Karpas-422 (cell line): Measurements from ENCODE around the gene FRRS1L. TPM values are rescaled to one million over a fixed set of nuclear protein-coding genes. Genes with fewer than 3 reads are reported as not detected.

ENCODE experiments used
- DNase-seq: peaks from one replicate; pipeline ENCODE4 v3.0.0-alpha.2; 2015
- H2AFZ ChIP-seq: fragments of 200-600 bp; sonication (generic); 2 replicates; pipeline ENCODE4 v1.6.1; 2014; ENCODE audit warnings: antibody characterized with exemption, low read length, mixed read lengths
- H3K27ac ChIP-seq: fragments of 200-600 bp; sonication (generic); 2 replicates; pipeline ENCODE4 v1.5.1; 2014; ENCODE audit warnings: mild to moderate bottlenecking, low read length, moderate library complexity
- H3K27me3 ChIP-seq: fragments of 200-600 bp; sonication (generic); 2 replicates; pipeline ENCODE4 v1.6.1; 2014; ENCODE audit warnings: low read length, mixed read lengths
- H3K36me3 ChIP-seq: fragments of 200-600 bp; sonication (generic); 2 replicates; pipeline ENCODE4 v1.6.1; 2014; ENCODE audit warnings: low read length, mixed read lengths; ENCODE audit not compliant: insufficient read depth
- H3K4me1 ChIP-seq: fragments of 200-600 bp; sonication (generic); 2 replicates; pipeline ENCODE4 v1.6.1; 2014; ENCODE audit warnings: mild to moderate bottlenecking, low read length, mixed read lengths
- H3K4me2 ChIP-seq: fragments of 200-600 bp; sonication (generic); 2 replicates; pipeline ENCODE4 v1.6.1; 2014; ENCODE audit warnings: low read length, low read depth, mild to moderate bottlenecking; ENCODE audit not compliant: poor library complexity, severe bottlenecking
- H3K4me3 ChIP-seq: fragments of 200-600 bp; sonication (generic); 2 replicates; pipeline ENCODE4 v1.5.1; 2014; ENCODE audit warnings: mild to moderate bottlenecking, antibody characterized with exemption, low read length, mixed read lengths
- H3K79me2 ChIP-seq: fragments of 200-600 bp; sonication (generic); 2 replicates; pipeline ENCODE4 v1.6.1; 2014; ENCODE audit warnings: mild to moderate bottlenecking, low read length, mixed read lengths
- H3K9ac ChIP-seq: fragments of 200-600 bp; sonication (generic); 2 replicates; pipeline ENCODE4 v1.6.0; 2014; ENCODE audit warnings: low read length
- H3K9me2 ChIP-seq: fragments of 200-600 bp; sonication (generic), shearing (Covaris generic); replicated peaks from 2 replicates; pipeline ENCODE4 v1.6.0; 2014; ENCODE audit warnings: mild to moderate bottlenecking, low read length, moderate library complexity; ENCODE audit not compliant: insufficient read depth
- H3K9me3 ChIP-seq: fragments of 300-700, 200-600 bp; sonication (generic); 2 replicates; pipeline ENCODE4 v1.6.1; 2014; ENCODE audit warnings: low read length, mixed read lengths
- H4K20me1 ChIP-seq: fragments of 200-600 bp; sonication (generic); 2 replicates; pipeline ENCODE4 v1.6.1; 2014; ENCODE audit warnings: mild to moderate bottlenecking, antibody characterized with exemption, low read length, low read depth; ENCODE audit not compliant: insufficient read depth
- total RNA-seq: library from RNA; depleted of rRNA; stranded (reverse); fragments of >200 nt; shearing (Covaris generic); gene quantifications from 2 replicates; pipeline ENCODE4 v1.2.3, GENCODE V29; 2014; ENCODE audit warnings: low replicate concordance

FRRS1L gene
- total RNA-seq, 1 experiment from 2014 or later = not detected

DNA sequence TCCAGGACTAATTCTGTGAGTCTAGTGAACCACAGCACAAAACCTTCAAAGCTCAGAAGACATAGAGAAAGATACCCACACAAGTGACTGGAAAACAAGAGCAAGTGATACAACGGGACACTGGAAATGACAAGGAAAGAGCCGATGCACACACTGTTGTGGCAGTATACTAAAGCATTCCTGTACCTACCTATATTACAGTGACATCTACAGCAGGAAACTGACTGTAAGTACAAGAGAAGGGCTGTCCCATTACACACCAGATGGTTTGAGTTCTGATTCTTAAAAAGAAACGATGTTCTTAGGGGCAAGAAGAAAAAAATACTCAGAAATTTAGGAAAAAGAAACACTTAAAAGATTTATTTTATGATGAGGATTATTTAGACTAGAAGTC lies 65.8 kb downstream of the FRRS1L start:
- no peaks in the 10 kb centered on the region for H3K9me3 ChIP-seq
- DNase-seq = no peak
- no peaks in the 10 kb centered on the region; the same call in none of the 2 replicates for H4K20me1 ChIP-seq
- peaks cover 44% of the 10 kb centered on the region for H3K36me3 ChIP-seq
- H3K9ac ChIP-seq = no peak overlapping the region
- peaks cover 26% of the 10 kb centered on the region for H3K4me1 ChIP-seq
- H3K79me2 ChIP-seq = peaks cover 98% of the 10 kb centered on the region
- no peak overlapping the region for H3K4me3 ChIP-seq
- no peaks in the 10 kb centered on the region for H3K9me2 ChIP-seq
- no peak overlapping the region for H3K4me2 ChIP-seq
- no peak overlapping the region for H2AFZ ChIP-seq
- H3K27me3 ChIP-seq = no peaks in the 10 kb centered on the region
- no peak overlapping the region for H3K27ac ChIP-seq

- no peak for DNase-seq
- peaks cover 99% of the 10 kb centered on the region for H3K79me2 ChIP-seq
- no peak overlapping the region for H3K4me3 ChIP-seq
- H3K36me3 ChIP-seq = peaks cover 41% of the 10 kb centered on the region
- H4K20me1 ChIP-seq = peaks cover 2% of the 10 kb centered on the region
- H3K27me3 ChIP-seq = no peaks in the 10 kb centered on the region
- no peak overlapping the region for H3K4me2 ChIP-seq
- no peak overlapping the region for H3K27ac ChIP-seq
- no peaks in the 10 kb centered on the region for H3K9me3 ChIP-seq
- peaks cover 26% of the 10 kb centered on the region for H3K4me1 ChIP-seq
- no peak overlapping the region for H2AFZ ChIP-seq
- H3K9ac ChIP-seq = no peak overlapping the region
- H3K9me2 ChIP-seq = no peaks in the 10 kb centered on the region
Observed at GRCh38 chr9:109100543-109101201, 66.4 kb downstream of the FRRS1L start.

GRCh38 chr9:109098960-109099308 lies 68.1 kb downstream of the FRRS1L start:
- H3K9ac ChIP-seq = no peak overlapping the region
- peaks cover 7% of the 10 kb centered on the region for H4K20me1 ChIP-seq
- H3K27ac ChIP-seq = no peak overlapping the region
- H3K4me3 ChIP-seq = no peak overlapping the region
- H3K9me2 ChIP-seq = no peaks in the 10 kb centered on the region
- DNase-seq = no peak
- peaks cover 26% of the 10 kb centered on the region for H3K4me1 ChIP-seq
- no peak overlapping the region for H2AFZ ChIP-seq
- H3K79me2 ChIP-seq = peaks cover 99% of the 10 kb centered on the region
- H3K36me3 ChIP-seq = peaks cover 28% of the 10 kb centered on the region; the same call in 1 of the 2 replicates
- H3K27me3 ChIP-seq = no peaks in the 10 kb centered on the region
- no peaks in the 10 kb centered on the region for H3K9me3 ChIP-seq
- no peak overlapping the region for H3K4me2 ChIP-seq

DNA sequence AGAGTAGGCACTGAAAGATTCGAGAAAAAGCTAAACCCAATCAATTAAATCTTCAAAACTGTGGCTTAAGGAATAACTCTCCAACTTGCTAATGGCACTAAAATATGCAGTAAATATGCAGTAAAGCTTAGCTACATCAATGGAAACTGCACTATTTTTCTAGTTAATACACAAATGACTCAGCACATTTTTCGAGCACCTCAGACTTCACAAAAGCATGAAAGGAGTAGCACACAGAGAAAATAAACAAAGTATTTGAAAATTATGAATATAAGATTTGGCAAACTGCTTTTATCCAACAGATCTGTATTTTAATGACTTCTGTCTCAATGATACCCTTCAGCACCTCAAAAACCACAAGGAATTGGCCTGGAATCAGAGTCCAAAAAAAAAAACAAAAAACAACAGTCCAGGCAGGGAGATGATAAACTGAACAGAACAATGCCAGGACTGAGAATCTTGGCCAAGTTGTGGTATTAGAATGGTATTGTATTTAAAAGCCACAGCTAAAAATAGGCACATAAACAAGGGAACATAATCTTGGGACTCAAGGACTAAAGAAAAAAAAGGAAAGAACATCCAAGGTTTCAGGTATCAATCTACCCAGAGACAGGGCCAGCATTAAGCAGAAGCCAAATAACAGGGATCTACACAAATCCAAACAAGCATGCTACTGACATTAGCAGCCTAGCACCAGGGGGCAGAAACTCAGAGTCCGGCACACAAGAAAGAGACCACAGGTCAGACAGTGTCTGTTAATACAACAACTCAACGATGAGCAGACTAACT lies 68.7 kb downstream of the FRRS1L start:
- peaks cover 20% of the 10 kb centered on the region for H3K4me1 ChIP-seq
- H3K27ac ChIP-seq = peak overlapping the region; percentile 50
- H3K4me2 ChIP-seq = no peak overlapping the region
- H3K9me3 ChIP-seq = no peaks in the 10 kb centered on the region
- no peak overlapping the region for H3K4me3 ChIP-seq
- H3K9me2 ChIP-seq = no peaks in the 10 kb centered on the region
- peaks cover 99% of the 10 kb centered on the region for H3K79me2 ChIP-seq
- H3K36me3 ChIP-seq = peaks cover 26% of the 10 kb centered on the region; the same call in 1 of the 2 replicates
- no peak overlapping the region for H2AFZ ChIP-seq
- no peak for DNase-seq
- H3K27me3 ChIP-seq = no peaks in the 10 kb centered on the region
- H3K9ac ChIP-seq = no peak overlapping the region
- peaks cover 7% of the 10 kb centered on the region for H4K20me1 ChIP-seq

DNA sequence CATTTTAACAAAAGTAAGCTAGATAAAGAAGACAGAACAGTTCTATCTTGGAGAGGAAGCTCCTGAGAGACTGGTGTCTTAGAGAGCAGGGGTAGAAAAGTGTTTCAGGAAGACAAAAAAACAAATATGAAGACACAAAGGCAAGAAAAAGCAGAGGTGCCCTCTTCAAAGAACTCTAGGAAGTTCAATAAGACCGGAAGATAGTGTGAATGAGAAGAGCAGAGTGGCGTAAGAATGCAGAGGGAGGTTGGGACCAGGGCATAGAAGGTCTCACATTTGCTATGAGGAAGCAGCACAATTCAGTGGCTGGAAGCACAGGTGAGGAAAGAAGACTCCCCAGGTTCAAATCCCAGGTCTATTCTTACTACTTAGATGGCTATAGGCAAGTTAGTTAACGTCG lies 69.9 kb downstream of the FRRS1L start:
- H3K27ac ChIP-seq = no peak overlapping the region
- H3K4me1 ChIP-seq = peaks cover 10% of the 10 kb centered on the region
- no peaks in the 10 kb centered on the region for H3K9me2 ChIP-seq
- no peak for DNase-seq
- peaks cover 99% of the 10 kb centered on the region for H3K79me2 ChIP-seq
- H2AFZ ChIP-seq = no peak overlapping the region
- H3K27me3 ChIP-seq = no peaks in the 10 kb centered on the region
- H3K9ac ChIP-seq = no peak overlapping the region
- H4K20me1 ChIP-seq = peaks cover 7% of the 10 kb centered on the region
- H3K36me3 ChIP-seq = peaks cover 28% of the 10 kb centered on the region; the same call in 1 of the 2 replicates
- no peaks in the 10 kb centered on the region for H3K9me3 ChIP-seq
- no peak overlapping the region for H3K4me2 ChIP-seq
- no peak overlapping the region for H3K4me3 ChIP-seq

- Histone ChIP-seq H3K4me1 (peaks cover 6% of the 10 kb centered on the region), H3K9me3 (no peaks in the 10 kb centered on the region), H3K9me2 (no peaks in the 10 kb centered on the region), H3K4me3 (no peak overlapping the region), H3K27me3 (no peaks in the 10 kb centered on the region), H3K36me3 (peaks cover 32% of the 10 kb centered on the region; the same call in 1 of the 2 replicates), H3K79me2 (peaks cover 96% of the 10 kb centered on the region), H2AFZ (no peak overlapping the region), H3K4me2 (no peak overlapping the region), H4K20me1 (peaks cover 7% of the 10 kb centered on the region), H3K9ac (no peak overlapping the region), H3K27ac (no peak overlapping the region)
- no peak for DNase-seq
Observed at GRCh38 chr9:109095321-109095720, 71.7 kb downstream of the FRRS1L start.

DNA sequence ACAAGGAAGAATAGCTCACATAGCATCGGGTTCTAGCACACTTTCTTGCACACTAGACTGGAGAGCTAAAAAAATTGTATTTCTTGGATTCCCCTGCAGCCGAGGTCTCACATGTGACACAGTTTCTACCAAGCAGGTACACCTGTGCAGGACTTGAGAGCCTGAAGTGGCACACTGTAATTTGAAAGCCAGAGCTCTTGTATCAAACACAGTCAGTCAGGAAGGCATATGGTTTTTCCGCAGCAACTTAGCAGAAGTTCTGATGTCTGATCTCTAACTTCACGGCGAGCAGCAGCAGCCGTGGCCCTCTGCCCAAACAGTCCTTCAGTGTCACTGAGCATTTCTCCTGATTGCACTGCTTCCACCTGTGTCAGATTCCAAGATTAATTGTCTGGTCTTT lies 72.8 kb downstream of the FRRS1L start:
- no peak overlapping the region for H3K4me3 ChIP-seq
- H3K4me1 ChIP-seq = peaks cover 6% of the 10 kb centered on the region
- no peaks in the 10 kb centered on the region for H3K9me2 ChIP-seq
- H3K9me3 ChIP-seq = no peaks in the 10 kb centered on the region
- no peaks in the 10 kb centered on the region for H3K27me3 ChIP-seq
- H3K27ac ChIP-seq = no peak overlapping the region
- no peak overlapping the region for H3K9ac ChIP-seq
- H2AFZ ChIP-seq = no peak overlapping the region
- no peak for DNase-seq
- H3K36me3 ChIP-seq = peaks cover 30% of the 10 kb centered on the region; the same call in 1 of the 2 replicates
- H3K79me2 ChIP-seq = peaks cover 88% of the 10 kb centered on the region
- H4K20me1 ChIP-seq = peaks cover 7% of the 10 kb centered on the region; the same call in 1 of the 2 replicates
- no peak overlapping the region for H3K4me2 ChIP-seq

- H2AFZ ChIP-seq = no peak overlapping the region
- H3K4me2 ChIP-seq = no peak overlapping the region
- H3K4me3 ChIP-seq = no peak overlapping the region
- no peaks in the 10 kb centered on the region for H3K4me1 ChIP-seq
- peaks cover 7% of the 10 kb centered on the region; the same call in 1 of the 2 replicates for H4K20me1 ChIP-seq
- peaks cover 84% of the 10 kb centered on the region for H3K79me2 ChIP-seq
- no peak for DNase-seq
- no peaks in the 10 kb centered on the region for H3K9me2 ChIP-seq
- no peak overlapping the region for H3K27ac ChIP-seq
- no peaks in the 10 kb centered on the region for H3K27me3 ChIP-seq
- no peaks in the 10 kb centered on the region for H3K9me3 ChIP-seq
- H3K36me3 ChIP-seq = peaks cover 36% of the 10 kb centered on the region; the same call in 1 of the 2 replicates
- no peak overlapping the region for H3K9ac ChIP-seq
Observed at GRCh38 chr9:109092587-109092986, 74.5 kb downstream of the FRRS1L start.
